MM.1S (cell line): ENCODE results near the gene HDGFL3.

ENCODE experiments used
- EZH2phosphoT487 ChIP-seq: fragments of 300-600 bp; sonication (generic); IDR thresholded peaks from 2 replicates; pipeline ENCODE4 v1.6.1; 2018; ENCODE audit warnings: antibody characterized with exemption, low read length
- TF ChIP-seq, protein P1 (sequence below): fragments of 300-600 bp; sonication (generic); IDR thresholded peaks from 2 replicates; pipeline ENCODE4 v1.5.1; 2016; ENCODE audit warnings: antibody characterized with exemption, low read length, mixed read lengths

DNA sequence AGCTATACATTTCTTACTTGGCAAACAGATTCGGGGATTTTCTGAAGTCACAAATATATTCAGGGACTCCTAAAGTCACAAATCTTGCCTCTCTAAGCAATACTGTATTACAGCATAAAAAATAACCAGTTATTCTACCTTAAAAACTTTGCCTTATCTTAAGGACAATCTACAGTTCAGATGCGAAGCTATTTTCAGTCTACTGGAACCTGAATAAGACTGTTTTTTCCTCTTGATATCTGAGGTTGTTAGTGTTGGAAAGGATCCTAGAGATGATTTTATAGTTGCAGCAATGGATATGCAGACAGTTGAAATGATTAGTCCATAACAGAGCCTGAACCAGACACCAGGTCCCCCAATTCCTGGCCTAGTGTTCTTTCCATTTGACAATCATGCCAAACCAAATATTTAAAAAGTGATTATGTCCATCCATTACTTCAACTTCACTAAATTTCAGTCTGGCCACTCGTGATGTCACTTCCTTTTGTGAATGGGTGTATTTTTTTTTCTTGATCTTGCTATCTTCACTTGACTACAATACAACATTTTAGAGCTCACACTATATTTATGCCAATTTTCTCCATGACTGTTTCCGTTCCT, 1.8 kb downstream of the HDGFL3 start:
- TF ChIP-seq, protein P1, sequence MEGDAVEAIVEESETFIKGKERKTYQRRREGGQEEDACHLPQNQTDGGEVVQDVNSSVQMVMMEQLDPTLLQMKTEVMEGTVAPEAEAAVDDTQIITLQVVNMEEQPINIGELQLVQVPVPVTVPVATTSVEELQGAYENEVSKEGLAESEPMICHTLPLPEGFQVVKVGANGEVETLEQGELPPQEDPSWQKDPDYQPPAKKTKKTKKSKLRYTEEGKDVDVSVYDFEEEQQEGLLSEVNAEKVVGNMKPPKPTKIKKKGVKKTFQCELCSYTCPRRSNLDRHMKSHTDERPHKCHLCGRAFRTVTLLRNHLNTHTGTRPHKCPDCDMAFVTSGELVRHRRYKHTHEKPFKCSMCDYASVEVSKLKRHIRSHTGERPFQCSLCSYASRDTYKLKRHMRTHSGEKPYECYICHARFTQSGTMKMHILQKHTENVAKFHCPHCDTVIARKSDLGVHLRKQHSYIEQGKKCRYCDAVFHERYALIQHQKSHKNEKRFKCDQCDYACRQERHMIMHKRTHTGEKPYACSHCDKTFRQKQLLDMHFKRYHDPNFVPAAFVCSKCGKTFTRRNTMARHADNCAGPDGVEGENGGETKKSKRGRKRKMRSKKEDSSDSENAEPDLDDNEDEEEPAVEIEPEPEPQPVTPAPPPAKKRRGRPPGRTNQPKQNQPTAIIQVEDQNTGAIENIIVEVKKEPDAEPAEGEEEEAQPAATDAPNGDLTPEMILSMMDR = no peak
- no peak for TF ChIP-seq EZH2phosphoT487
